GM12875 (cell line): ENCODE measurements around the gene YY1AP1.
"Not testable (repeated sequence)": the region's sequence is repeated elsewhere in the genome, so short reads cannot be mapped to it uniquely, and the experiment has no call there.

ENCODE experiments used
- H3K4me3 ChIP-seq: one replicate; pipeline ENCODE4 v1.5.1; 2011; ENCODE audit warnings: low read depth, low read length, control low read depth
- CTCF ChIP-seq: IDR thresholded peaks from 2 replicates; pipeline ENCODE4 v1.5.1; 2011; ENCODE audit warnings: low read depth, mild to moderate bottlenecking, control low read depth, inconsistent platforms, low read length, moderate library complexity, borderline replicate concordance; ENCODE audit not compliant: insufficient read depth

Gene YY1AP1

GRCh38 chr1:155646307-155646706 is 42.3 kb downstream of the YY1AP1 start:
- TF ChIP-seq CTCF = no peak
- H3K4me3 ChIP-seq = no peak overlapping the region

GRCh38 chr1:155645648-155646047 is 42.9 kb downstream of the YY1AP1 start:
- no peak overlapping the region for H3K4me3 ChIP-seq
- no peak for TF ChIP-seq CTCF

- H3K4me3 ChIP-seq = no peak overlapping the region
- TF ChIP-seq CTCF = no peak
Observed at GRCh38 chr1:155645034-155645598, 43.5 kb downstream of the YY1AP1 start.

GRCh38 chr1:155643230-155643629 is 45.3 kb downstream of the YY1AP1 start:
- no peak for TF ChIP-seq CTCF
- no peak overlapping the region for H3K4me3 ChIP-seq

GRCh38 chr1:155642559-155643180 is 45.9 kb downstream of the YY1AP1 start:
- not testable (repeated sequence) for H3K4me3 ChIP-seq

GRCh38 chr1:155640367-155640766 is 48.2 kb downstream of the YY1AP1 start:
- no peak overlapping the region for H3K4me3 ChIP-seq
- no peak for TF ChIP-seq CTCF

- no peak for TF ChIP-seq CTCF
- no peak overlapping the region for H3K4me3 ChIP-seq
Observed at GRCh38 chr1:155636397-155637153, 52.0 kb downstream of the YY1AP1 start.

GRCh38 chr1:155626428-155626827 is 62.1 kb downstream of the YY1AP1 start:
- not testable (repeated sequence) for H3K4me3 ChIP-seq
